GM15510 (cell line): ENCODE measurements around the gene MARVELD1.

Source experiments
- POLR2A ChIP-seq: IDR thresholded peaks from 3 replicates; pipeline ENCODE4 v1.6.1; 2011; ENCODE audit warnings: borderline replicate concordance; ENCODE audit not compliant: insufficient read length; ENCODE audit errors: extremely low read depth

Gene MARVELD1

DNA sequence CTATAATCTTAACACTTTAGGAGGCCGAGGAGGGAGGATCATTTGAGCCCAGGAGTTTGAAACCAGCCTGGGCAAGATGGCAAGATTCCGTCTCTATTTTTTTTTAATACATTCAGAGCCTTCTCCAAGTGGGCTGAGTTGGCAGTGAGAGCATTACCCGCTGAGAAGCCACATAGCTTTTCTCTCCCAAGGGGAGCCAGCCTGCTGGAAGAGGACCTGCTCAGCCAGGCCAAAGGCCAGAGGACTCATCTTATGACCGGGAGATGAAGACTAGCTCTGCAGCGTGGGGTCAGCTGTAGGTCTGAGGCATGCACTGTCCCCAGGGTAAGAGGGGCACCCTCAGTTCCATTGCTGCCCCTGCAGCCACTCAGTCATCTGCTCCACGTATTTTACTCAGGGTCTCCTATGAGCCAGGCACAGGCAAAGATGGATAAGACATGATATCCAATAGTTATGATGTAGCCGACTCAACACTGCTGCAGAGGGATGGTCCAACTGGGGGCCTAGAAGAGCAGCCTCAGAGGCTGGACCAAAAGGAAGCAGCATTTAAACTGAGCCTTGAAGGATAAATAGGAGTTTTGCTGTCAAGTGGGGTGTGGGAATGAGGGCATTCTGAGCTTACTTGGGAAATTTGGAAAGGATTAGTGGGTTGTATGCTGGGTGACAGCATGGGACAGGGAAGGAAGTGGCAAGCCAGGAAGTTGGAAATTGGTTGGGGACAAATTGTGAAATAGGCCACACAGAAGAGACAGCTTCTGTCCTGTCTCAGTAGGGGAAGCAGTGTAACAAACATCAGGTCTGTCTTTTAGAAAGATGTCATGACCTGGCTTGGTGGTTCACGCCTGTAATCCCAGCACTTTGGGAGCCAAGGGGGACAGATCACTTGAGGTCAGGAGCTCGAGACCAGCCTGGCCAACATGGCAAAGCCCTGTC, 1.6 kb upstream of the MARVELD1 start:
- TF ChIP-seq POLR2A = no peak

DNA sequence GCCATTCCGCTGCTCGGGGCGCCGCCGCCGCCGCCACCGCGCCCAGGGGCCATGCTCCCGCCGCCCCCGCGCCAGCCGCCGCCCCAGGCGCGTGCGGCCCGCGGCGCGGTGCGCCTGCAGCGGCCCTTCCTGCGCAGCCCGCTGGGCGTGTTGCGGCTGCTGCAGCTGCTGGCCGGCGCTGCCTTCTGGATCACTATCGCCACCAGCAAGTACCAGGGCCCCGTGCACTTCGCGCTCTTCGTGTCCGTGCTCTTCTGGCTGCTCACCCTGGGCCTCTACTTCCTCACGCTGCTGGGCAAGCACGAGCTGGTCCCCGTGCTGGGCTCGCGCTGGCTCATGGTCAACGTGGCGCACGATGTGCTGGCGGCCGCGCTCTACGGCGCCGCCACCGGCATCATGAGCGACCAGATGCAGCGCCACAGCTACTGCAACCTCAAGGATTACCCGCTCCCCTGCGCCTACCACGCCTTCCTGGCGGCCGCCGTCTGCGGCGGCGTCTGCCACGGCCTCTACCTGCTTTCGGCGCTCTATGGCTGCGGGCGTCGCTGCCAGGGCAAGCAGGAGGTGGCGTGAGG, 383 bp downstream of the MARVELD1 start:
- TF ChIP-seq POLR2A = no peak

DNA sequence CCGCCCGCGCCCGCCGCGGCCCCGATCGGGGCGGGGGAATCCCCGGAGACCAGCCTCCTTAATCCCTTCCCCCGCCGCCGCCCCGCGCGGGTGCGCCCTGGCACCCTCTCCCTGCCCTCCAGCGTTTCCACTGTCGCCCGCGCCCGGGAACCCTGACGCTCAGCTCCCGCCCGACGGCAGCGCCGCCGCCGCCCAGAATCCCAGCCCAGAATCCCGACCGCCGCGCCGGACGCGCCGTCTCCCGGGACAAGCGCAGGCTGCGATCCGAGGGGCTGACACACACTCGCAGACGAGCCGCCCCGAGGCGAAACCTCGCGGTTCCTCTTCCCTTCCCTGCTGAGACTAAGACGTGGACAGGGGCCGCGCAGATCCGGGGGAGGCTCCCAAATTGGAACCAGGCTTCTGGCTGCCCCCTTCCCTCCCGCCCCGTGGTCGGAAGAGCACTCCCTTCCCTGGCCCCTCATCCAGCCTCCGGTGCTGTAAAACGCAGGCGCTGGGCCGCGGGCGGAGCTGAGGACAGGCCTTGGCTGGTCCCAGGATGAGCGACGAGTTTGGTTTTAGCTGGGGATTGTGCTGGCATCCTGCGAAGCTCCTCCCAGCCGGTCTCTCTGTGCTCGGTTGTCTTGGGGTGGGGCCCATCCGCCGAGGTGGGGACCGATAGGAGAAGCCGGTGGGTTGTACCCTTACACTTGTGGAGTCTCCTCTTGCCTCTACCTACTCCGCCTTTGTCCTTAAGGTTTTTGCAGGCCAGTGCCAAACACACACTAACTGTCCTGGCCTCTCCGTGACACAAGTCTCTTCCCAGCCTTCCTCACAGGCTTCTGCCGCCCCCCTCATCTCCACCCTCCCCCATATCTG, 1.1 kb downstream of the MARVELD1 start:
- no peak for TF ChIP-seq POLR2A

DNA sequence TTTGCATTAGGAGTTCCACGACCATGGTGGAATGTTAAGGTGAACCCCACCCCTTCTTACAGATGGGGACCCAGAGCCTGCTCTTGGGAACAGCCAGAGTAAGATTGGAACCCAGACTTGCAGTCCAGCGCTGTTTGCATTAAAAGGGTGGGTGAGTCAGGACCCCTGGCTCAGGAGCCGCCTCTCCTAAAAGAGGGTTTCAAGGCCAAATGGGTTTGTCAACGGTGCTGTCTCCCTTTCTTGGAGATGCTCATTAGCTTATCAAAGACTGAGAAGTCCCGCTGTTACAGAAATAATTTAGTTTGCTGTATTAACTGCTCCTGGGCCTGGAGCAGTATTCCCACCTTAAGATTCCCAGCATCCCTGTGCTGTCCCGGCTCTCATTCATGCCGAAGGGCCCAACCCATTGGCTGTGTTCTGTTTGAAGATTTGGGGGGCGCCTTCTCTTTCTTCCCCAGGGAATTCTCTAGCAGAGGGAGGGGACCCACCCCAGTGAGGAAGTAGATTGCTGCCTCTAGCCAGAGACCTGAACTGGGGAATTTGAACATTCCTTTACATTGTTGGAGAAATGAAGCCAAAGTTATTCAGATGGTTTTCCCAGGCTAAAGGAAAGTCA, 1.8 kb downstream of the MARVELD1 start:
- no peak for TF ChIP-seq POLR2A

DNA sequence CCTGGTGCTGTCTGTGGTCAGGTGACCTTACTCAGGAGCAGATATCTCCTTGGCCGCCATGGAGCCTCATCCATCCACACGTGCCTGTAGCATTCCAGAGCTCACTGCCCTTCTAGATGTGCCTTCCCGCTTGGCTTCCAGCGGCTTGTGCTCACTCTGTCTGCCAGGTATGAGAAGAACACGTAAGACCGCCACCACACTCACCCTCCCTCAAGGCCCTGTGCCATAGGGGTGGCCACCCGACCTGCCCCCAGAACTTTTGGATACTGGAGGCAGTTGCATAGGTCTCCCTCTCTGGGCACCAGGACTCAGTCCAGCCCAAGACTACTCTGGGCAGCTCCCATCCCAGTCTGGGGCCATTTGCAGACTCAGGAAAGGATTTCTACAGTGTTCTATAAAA, 4.1 kb downstream of the MARVELD1 start:
- TF ChIP-seq POLR2A = no peak

DNA sequence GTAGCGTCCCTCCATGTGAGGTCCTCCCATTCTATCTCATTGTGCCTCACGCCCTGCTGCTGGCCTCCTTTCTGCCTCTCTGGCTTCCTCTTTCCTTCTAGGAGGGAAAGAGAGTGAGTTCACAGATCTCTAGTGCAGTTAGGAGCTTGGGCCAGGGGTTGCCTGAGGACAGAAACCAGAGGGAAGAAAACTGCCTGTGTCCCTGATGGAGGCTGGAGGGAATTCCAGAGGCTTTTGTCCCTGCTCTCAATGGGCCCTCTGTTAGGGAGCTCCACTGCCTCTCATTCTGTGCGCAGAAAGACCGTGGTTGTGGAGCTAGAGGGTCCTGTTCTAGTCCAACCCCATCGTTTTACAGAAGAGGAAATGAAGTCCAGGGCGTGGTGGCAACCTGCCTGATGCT, 4.6 kb downstream of the MARVELD1 start:
- TF ChIP-seq POLR2A = no peak

DNA sequence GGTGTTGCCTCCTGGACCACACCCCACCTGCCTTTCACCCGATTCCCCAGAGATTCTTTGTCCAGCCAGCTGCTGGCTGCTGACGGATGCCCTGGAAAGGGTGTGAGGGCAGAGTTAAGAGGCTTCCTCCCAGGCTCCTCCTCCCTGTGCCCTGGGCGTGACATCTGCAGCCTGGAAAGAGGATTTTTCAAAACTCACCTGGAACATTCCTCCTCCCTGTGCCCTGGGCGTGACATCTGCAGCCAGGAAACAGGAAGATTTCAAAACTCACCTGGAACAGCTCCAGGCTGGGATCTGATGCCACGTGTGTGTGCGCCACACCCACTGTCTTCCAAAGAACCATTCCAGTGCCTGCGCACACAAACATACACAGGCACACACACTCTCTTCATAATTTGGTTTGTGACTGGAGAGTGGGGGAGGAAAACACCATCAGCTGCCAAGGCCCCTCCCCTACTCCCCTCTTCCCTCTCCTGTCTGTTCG, 5.2 kb downstream of the MARVELD1 start:
- no peak for TF ChIP-seq POLR2A

DNA sequence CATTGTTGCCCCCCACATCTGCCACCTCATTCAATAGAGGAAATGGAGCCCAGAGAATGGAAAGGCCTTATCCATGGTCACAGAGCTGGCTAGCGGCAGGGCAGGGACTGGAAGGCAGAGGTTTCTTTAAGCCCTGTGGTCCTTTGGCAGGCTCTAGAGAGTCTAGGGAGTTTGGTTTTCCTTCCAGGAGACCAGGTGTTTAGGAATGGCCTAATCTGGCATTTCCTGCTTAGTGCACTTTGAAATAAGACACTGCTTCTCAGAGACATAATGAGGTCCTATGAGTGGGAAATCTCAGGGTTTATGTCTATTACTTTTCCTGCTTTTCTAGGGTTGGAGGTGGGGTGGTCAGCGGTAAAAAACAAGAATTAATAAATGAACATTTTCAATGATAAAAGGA, 6.1 kb downstream of the MARVELD1 start:
- TF ChIP-seq POLR2A = no peak

DNA sequence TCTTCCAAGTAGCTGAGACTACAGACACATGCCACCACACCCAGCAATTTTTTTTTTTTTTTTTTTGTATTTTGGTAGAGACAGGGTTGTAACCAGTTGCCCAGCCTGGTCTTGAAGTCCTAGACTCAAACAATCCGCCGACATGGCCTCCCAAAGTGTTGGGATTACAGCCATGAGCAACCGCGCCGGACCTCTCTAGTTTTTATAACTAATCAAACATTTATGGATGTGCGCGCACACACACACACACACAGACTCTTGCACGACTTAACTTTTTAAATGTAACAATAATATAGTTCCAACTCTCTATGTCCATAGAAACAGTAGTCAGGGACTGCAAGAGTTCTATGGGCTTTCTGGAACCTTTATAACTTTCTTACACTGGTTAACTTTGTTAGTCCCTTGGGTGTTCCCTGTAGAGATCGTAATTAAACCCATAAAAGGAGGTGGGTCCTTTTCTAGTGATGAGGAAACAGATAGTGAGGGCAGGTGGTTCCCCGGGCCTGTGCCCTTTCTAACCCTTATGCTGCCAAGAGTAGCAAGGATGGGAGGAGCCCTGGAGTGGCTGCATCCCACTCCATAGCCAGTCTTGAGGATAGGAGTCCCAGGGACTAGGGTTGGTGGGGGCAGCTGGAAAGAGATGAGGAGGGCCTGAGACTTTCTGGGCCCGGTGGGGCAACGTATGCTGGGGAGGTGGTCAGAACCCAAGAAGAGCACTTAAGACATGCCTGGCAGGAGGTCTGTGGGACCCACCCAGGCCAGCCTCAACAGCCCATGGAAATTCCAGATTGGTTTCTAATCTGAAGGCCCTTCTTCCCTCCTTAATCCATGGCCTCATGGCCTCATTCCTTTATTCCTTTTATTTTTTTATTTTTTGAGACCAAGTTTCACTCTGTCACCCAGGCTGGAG, 8.6 kb downstream of the MARVELD1 start:
- TF ChIP-seq POLR2A = no peak

DNA sequence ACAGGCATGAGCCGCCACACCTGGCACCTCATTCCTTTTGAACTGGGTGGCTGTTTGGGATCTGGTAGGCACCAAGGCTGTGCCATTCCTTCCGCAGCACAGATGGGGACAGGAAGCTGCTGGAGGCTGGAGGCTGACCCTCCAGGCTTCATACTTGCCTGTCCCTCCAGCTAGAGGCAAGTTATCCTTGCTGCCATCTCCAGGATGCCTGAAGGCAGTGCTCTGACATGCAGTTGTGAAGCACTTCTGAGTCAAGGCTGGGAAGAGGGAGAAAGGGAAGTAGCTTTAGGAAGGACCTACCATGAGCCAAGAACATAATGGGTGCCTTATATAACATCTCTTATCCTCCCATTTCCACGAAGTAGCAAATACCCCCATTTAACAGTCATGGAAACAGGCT, 9.5 kb downstream of the MARVELD1 start:
- no peak for TF ChIP-seq POLR2A

DNA sequence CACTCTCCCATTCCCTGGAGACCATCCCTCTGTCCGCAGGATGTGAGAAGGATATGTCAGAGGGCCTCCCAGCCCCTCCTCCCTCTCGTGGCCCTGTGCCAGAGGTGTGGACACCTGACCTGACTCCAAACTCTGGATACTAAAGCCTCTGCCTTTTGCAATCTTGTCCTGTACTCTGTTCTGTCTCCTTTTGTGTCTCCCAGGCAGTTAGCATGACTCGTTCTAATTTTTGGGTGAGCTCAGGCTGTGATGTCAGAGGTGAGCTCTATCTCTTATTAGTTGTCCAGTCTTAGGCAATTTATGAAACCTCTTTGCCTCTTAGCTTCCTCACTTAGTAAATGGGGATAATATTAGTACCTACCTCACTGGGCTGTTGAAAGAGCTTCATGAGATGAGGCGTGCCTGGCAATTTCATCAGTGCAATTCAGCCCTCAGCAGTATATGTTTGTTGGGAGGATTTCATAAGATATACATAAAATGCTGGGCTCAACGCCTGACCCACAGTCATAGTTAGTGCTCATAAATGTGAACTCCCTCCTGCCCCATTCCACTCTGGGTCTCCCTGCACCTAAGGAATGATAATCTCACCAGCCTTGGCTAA, 10.9 kb downstream of the MARVELD1 start:
- no peak for TF ChIP-seq POLR2A

DNA sequence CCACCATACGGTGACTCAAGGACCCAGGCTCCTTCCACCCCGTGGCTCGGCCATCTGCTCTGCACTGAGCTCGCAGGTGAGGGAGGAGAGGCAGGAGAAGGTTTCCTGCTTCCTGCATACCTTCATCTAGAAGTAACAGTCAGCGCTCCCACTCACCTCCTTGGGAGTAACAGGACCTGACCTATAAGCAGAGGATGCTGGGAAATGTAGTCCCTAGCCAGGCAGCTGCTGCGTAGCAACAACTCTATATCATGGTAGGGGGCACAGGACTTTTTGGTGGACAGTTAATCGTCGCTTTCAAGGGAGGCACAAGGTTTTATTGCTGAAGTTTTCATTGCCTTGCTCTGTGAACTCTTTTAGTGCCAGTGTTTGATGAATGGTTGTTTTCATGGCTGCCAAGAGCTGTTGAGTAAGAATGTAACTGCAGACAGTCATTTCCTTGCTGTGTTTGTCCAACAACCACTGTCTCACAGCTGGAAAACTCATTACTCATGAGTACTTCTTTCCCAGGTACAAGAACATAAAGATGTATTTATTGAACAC, 13.2 kb downstream of the MARVELD1 start:
- TF ChIP-seq POLR2A = no peak

DNA sequence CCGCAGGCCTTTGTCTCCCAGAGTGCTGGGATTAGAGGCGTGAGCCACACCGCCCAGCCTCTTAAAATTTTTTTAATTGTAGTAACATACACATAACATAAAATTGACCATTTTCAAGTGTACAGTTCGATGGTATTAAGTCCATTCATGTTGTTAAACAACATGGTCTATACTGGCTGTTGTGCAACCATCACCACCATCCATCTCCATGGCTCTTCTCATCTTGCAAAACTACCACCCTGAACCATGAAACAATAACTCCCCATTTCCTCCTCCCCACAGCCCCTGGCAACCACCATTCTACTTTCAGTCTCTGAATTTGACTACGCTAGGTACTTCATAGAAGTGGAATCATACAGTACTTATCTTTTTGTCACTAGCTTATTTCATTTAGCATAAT, 15.5 kb downstream of the MARVELD1 start:
- no peak for TF ChIP-seq POLR2A

DNA sequence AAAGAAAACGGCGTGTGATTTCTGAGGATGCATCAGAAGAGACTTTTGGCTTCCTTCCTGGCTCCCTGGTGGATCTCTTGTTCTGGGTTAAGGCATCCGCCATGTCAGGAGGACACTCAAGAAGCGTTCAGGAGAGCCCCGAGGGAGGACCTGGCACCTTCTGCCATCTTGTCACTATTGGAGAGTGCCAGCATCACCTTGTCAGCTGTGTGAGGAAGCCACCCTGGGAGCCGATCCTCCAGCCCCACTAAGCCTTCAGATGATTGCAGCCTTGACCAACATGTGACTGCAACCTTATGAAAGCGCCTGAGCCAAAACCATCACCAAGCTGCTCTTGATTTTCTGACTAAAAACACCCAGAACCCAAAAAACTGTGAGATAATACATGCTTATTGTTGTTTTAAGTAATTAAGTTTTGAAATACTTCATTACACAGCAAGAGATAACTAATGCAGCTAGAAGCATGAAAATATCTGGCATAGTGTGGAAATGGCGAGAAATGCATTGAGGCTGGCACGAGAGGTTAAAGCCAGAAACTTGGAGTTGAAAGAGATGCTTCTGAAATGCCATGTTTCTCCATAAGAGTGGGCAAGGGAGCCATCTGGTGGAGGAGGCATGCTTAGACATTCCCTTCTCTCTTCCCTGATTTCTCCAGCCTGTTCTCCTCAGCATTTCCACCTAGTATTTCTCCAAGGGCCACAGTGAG, 18.0 kb downstream of the MARVELD1 start:
- no peak for TF ChIP-seq POLR2A
